Kidney tubule cell (primary cell): ENCODE measurements around the gene AICDA.
"Not testable (repeated sequence)": the region's sequence is repeated elsewhere in the genome, so short reads cannot be mapped to it uniquely, and the experiment has no call there.

ENCODE experiments used
- DNase-seq: peaks from one replicate; pipeline ENCODE4 v3.0.0-alpha.2; 2018; ENCODE audit warnings: low spot score

Gene AICDA

DNA sequence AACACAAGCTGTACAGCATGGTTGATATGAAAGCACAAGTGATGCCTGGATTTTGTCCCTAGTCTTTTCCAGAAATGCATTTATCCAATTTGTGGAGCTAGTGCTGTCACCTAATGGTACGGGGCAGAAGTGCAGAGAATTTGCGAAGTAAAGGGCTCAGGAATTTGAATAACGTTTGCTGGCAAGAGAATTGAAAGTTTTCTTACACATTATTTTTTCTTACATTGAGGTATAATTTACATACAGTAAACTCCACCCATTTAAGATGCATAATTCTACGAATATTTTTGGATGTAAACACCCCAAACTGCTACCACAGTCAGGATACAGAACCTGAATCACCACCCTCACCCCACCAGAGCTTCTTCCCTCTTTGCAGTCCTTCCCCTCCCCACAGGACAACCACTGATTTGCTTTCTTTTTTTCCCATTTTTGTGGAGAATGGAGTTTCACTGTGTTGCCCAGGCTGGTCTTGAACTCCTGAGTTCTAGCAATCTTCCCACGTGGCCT lies 3.5 kb downstream of the AICDA start:
- DNase-seq: peak; percentile 62

DNA sequence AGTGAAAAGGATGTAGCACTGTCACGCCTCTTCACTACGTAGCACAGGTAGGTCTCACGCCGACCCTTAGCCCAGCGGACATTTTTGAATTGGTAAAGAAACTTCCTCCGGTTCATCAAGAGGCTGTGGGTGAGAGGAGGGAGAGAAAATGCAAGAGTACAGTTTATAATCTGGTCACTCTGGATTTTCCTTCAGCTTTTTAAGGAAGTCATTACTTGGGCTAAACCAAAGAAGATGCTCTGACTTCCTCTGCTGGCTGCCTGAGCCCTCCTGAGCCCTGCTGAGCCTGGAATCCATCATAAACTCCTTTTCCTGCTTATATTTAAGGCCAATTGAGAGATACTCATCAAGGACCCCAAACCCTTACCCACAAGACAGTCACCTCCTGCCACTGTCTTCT lies 5.8 kb downstream of the AICDA start:
- no peak for DNase-seq

GRCh38 chr12:8605057-8605456 lies 7.6 kb downstream of the AICDA start:
- no peak for DNase-seq

GRCh38 chr12:8603856-8604255 lies 8.8 kb downstream of the AICDA start:
- no peak for DNase-seq

DNA sequence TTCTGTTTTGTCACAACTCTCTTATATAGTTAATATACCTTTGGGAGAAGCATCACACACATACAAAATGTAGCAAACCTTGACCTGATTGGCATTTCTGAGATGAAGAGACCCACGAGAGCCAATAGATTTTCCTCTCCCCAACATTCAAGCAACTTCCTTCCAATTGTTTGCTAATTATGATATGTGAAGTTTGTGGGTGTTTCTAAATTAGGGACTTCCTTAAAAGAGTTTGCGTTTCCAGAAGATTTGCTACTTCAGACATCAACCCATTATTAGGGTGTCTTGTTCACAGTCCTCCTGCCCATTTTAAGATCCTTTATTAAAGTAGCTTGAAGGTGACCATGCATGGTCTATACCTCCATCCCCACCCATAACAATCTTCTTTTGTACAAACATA lies 9.4 kb downstream of the AICDA start:
- DNase-seq: no peak

GRCh38 chr12:8596561-8596960 lies 16.1 kb downstream of the AICDA start:
- no peak for DNase-seq

GRCh38 chr12:8594072-8594471 lies 18.6 kb downstream of the AICDA start:
- no peak for DNase-seq

- no peak for DNase-seq
Measured at GRCh38 chr12:8593246-8593645, 19.4 kb downstream of the AICDA start.

- no peak for DNase-seq
Measured at GRCh38 chr12:8590842-8591545, 21.7 kb downstream of the AICDA start.

DNA sequence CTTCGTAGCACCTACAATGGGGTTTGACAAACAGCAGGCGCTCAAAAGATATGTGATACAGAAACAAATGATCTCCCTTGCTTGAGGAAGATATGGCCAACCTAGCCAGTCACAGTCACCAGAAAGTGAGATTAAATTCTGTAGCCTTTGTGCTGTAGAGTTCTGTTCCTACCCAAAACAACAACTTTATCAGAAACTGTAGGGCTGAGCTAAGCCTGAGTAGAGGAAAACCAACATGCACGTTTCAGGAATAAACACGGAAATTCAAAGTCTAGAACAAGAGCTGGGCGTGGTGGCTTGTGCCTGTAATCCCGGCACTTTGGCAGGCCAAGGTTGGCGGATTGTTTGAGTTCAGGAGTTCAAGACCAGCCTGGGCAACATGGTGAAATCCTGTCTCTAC lies 23.0 kb downstream of the AICDA start:
- no peak for DNase-seq

DNA sequence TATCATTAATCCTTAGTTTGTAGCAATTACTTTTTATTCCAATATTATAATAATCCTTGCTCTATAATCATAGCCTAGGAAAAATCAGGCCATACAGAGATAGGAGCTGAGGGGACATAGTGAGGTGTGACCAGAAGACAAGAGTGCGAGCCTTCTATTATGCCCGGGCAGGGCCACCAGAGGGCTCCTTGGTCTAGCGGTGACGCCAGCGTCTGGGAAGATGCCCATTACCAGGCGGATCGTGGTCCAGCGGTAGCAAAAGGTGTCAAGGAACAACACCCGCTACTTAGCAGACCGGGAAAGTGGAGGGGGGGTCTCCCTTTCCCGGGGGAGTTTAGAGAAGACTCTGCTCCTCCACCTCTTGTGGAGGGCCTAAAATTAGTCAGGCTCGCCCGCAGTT lies 28.2 kb downstream of the AICDA start:
- DNase-seq: not testable (repeated sequence)

- DNase-seq: no peak
Measured at GRCh38 chr12:8584004-8584403, 28.7 kb downstream of the AICDA start.

GRCh38 chr12:8581098-8581784 lies 31.4 kb downstream of the AICDA start:
- no peak for DNase-seq

GRCh38 chr12:8577879-8578278 lies 34.8 kb downstream of the AICDA start:
- DNase-seq: no peak

- no peak for DNase-seq
Measured at GRCh38 chr12:8572507-8572906, 40.2 kb downstream of the AICDA start.

GRCh38 chr12:8566525-8566924 lies 46.1 kb downstream of the AICDA start:
- DNase-seq: no peak

DNA sequence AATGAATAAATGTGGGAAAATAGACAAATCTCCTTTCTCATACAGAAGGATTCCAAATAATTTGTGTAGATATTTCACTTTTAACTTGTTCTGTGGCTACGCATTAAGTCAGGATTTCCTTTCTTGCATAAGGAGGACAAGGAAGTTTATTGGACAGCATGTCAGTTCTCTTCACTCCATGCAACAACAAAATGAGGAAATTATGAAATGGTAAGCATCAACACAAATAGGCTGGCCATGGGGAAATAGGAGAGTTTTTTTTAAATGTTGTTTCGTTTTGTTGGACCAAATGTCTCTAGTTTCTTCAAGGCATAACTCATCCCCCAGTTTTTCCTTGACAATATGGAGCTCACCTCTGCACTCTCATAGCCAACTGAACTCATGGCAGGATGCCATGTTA lies 46.6 kb downstream of the AICDA start:
- DNase-seq: not testable (repeated sequence)

DNA sequence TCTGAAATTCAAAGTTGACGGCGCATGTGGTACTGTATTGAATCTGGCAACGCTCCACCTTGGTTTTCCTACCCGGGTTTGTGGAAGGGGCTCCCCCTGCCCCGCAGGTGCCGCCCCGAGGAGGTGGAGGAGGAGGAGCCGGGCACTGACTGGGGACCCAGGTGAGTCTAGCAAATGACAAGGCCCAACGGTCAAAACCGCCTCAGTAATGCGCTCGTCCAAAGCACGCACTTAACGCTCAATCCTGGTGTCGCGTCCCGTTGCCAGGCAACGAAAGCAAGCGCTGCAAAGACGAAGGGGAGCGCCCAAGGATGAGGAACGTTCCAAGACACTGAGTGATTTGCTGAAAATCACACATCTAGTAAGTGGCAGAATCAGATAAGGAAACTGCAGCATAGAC lies 48.0 kb downstream of the AICDA start:
- no peak for DNase-seq

DNA sequence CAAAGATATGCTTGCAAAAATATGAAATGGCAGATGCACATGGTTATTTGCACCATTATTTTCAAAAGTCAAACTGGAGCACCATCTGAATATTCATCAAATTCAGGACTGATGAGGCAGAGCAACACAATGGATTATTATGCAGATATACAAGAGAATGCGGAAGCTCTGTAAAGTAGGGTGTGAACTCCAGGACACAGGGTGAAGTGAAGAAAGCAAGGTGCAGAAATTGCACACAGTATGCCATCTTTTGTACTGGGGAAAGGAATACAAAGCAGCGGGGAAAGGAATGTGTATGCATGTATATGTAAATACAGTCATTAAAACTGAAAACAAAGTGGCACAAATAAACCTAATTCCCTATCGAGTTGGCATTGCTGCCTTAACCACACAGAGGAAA lies 49.3 kb downstream of the AICDA start:
- no peak for DNase-seq

- no peak for DNase-seq
Measured at GRCh38 chr12:8562310-8562709, 50.3 kb downstream of the AICDA start.

- no peak for DNase-seq
Measured at GRCh38 chr12:8561011-8561410, 51.6 kb downstream of the AICDA start.

- no peak for DNase-seq
Measured at GRCh38 chr12:8559676-8560075, 53.0 kb downstream of the AICDA start.

DNA sequence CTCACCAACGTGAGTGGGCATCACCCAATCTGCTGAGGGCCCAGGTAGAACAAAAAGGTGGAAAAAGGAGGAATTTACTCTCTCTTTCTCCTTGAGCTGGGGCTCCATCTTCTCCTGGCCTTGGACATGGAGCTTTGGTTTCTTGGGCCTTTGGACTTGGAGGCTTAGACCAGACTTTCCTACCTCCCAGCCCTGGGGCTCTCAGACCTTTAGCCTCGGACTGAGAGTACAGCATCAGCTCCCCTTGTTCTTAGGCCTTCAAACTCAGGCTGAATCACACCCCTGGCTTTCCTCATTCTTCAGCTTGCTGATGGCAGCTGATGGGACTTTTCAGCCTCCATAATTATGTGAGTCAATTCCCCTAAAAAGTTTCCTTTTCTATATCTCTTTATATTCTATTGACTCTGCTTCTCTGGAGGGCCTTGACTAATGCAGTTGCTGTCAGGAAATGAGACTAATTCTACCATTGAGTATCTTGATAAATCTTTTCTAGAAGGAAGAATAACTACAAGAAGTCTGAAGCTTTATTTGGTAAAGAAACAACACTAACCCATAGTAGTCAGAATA lies 56.0 kb downstream of the AICDA start:
- peak; percentile 33 for DNase-seq
